GM10266 (cell line): Measurements from ENCODE around the gene KCNRG.

Source experiments
- DNase-seq: peaks from one replicate; pipeline ENCODE4 v3.0.0; 2012; ENCODE audit errors: extremely low spot score
- TF ChIP-seq, protein P1 (sequence below): IDR thresholded peaks from 2 replicates; pipeline ENCODE4 v1.5.1; 2012; ENCODE audit warnings: mild to moderate bottlenecking, low read depth; ENCODE audit not compliant: control insufficient read depth, insufficient read depth; ENCODE audit errors: missing control alignments

Gene KCNRG

DNA sequence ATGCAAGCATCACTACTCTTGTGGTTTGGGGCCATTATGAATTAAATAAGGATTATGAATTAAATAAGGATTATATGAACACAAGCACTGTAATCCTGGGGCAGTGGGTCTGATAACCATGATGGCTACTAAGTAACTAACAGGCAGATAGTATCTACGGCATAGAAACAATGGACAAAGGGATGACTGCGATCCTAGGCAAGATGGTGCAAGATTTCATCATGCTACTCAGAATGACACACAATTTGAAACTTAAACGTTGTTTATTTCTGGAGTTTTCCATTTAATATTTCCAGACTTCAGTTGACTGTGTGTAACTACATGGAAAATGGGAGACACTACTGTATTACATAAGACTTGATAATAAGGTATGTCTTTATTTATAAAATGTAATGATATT is 15.1 kb downstream of the KCNRG start:
- no peak for DNase-seq
- TF ChIP-seq, protein P1, sequence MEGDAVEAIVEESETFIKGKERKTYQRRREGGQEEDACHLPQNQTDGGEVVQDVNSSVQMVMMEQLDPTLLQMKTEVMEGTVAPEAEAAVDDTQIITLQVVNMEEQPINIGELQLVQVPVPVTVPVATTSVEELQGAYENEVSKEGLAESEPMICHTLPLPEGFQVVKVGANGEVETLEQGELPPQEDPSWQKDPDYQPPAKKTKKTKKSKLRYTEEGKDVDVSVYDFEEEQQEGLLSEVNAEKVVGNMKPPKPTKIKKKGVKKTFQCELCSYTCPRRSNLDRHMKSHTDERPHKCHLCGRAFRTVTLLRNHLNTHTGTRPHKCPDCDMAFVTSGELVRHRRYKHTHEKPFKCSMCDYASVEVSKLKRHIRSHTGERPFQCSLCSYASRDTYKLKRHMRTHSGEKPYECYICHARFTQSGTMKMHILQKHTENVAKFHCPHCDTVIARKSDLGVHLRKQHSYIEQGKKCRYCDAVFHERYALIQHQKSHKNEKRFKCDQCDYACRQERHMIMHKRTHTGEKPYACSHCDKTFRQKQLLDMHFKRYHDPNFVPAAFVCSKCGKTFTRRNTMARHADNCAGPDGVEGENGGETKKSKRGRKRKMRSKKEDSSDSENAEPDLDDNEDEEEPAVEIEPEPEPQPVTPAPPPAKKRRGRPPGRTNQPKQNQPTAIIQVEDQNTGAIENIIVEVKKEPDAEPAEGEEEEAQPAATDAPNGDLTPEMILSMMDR = no peak

DNA sequence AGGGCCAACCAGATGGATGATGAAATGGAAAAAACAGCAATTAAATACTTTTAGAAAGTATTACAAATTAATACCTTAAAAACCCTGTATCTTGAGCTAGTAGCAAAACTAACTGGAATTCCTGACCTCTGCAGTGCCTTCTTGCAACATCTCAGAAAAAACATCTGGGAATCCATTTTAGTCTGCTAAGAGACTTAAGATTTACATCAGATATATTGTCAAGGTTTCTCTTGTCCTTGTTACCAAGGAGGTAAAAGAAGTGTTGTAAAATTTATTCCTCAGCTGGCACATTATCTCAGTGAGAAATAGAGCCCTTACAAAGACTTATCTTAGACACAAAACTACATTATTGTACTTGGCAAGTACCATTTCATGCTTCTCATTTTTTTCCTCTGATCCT is 18.5 kb downstream of the KCNRG start:
- TF ChIP-seq, protein P1 = no peak
- DNase-seq = no peak

DNA sequence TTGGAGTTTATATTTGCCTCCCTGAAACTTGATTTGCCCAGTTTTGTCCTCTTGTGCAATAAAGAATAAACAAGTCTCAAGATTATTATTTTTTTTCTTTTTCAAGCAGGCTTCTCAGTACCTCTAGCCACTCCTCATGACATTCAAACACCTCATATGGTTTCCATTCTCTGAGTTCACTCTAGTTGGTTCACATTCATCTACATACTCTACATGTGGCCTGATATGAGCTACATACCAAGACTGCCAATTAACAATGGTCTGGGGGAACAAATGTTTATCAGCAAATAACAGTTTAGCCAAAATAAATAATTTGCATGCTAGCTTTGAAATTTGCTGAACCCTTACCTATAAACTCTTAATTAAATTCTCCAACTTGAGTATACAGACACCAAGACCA is 22.5 kb downstream of the KCNRG start:
- TF ChIP-seq, protein P1 = no peak
- DNase-seq = no peak

DNA sequence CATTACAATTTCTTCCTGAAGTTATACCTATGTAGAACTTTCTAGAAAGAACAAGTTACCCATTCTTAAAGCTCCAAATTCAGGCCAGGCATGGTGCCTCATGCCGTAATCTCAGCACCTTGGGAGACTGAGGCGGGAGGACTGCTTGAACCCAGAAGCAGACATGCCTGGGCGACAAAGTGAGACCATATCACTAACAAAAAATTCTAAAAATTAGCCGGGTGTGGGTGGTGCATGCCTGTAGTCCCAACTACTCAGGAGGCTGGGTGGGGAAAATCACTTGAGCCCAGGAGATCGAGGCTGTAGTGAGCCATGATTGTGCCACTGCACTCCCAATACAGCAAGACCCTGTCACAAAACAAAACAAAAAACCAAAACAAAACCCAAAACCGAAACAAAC is 23.0 kb downstream of the KCNRG start:
- TF ChIP-seq, protein P1 = no peak
- DNase-seq = no peak

DNA sequence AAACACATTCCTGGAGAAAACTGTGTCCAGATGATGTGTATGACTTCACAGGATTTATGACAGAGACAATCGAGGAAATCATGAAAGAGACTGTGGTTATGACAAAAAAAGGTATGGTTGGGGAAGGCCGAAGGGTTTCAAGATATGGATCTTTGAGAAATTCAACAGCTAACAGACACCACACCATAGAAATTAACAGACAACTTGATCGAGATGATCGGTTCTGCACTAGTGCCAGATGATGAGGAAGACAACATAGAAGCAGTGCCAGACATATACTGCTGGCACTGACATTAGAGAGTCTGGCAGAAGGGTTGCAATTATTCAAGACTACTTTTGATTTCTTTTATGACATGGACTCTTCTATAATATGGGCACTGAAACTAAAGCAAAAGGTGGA is 37.2 kb downstream of the KCNRG start:
- TF ChIP-seq, protein P1 = no peak
- no peak for DNase-seq

DNA sequence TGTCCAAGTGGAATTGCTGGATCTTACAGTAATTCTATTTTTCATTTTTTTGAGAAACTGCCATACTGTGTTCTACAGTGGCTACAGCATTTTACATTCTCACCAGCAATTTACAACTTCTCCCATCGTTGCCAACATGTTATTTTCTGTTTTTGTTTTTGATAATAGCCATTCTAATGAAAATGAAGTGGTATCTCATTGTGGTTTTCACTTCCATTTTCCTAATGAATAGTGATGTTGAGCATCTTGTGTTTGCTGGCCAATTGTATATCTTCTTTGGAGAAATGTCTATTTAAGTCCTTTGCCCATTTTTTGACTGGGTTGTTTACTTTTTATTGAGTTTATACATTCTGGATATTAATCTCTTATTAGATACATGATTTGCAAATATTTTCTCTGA is 38.6 kb downstream of the KCNRG start:
- no peak for DNase-seq
- TF ChIP-seq, protein P1 = no peak

DNA sequence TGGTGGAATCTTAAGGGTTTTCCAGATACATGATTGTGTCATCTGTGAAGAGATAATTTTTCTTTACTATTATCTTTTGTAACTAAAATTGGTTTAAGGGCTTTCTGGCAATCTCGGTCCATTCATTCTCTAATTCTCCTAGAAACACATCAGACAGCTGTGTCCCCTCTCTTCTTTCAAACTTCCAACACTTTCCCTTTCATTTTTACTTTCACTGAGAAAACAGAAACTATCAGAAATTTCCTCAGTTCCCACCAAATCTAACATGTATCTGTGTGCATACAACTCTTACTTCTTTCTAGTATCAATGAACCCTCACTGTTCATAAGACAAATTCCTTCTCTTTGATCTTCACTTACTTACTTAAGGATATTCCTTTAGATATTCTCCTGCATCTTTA is 40.2 kb downstream of the KCNRG start:
- TF ChIP-seq, protein P1 = no peak
- no peak for DNase-seq
